Kidney capillary endothelial cell (primary cell): ENCODE results near the gene ERAP2.
A peak's percentile ranks its signal among the peaks of the same experiment; 100 is the strongest.

ENCODE experiments used
- DNase-seq: peaks from one replicate; pipeline ENCODE4 v3.0.0-alpha.2; 2018; ENCODE audit warnings: low spot score

ERAP2 gene

GRCh38 chr5:96966801-96967200, 90.5 kb downstream of the ERAP2 start:
- no peak for DNase-seq

DNA sequence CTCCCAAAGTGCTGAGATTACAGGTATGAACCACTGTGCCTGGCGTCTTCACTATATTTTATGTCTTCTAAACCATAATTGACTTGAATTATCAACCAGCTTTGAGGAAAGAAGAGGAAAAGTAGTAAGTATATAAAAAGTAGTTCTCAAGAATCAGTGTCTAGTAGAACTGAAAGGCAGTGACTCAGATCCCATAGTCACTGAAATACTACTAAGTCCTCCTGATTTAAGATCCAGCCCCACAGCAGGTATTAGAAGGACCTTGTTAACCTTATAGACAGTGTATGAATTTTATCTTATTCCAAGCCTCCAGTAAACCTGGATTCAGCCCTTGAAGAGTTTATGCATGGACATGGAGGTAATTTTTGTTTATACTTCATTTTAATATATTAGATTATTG, 91.1 kb downstream of the ERAP2 start:
- no peak for DNase-seq

DNA sequence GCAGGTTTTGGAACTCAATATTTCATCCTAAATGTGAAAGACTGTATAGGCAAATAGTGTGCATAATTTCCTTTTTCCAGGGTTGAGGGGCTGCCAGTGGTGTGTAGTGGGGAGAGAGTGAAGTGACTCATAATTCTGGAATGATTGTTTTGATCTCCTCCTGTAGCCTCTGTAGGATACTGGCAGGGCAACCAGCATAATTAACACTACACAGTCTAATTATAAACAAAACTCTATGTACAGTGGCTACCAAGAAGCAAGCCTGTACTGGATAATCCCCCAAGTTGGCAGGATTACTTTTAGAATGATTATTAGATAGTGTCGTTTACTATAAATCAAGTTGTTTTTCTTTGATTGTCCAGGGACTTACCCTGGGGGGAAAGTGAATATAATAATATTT, 91.8 kb downstream of the ERAP2 start:
- peak; percentile 72 for DNase-seq

GRCh38 chr5:96968614-96969013, 92.3 kb downstream of the ERAP2 start:
- DNase-seq: no peak
